HepG2 (cell line): ENCODE measurements around the gene EMC9. TPM values are rescaled to one million over a fixed set of nuclear protein-coding genes. Genes with fewer than 3 reads are reported as not detected.

ENCODE experiments used
- ATAC-seq: fragments of 200-7000 bp; cut with Tn5 transposase; 3 replicates; pipeline ENCODE4 v1.9.1; 2020; ENCODE audit warnings: mild to moderate bottlenecking, moderate library complexity
- BruUV-seq: library from RNA; stranded (reverse); fragments of 400-500 nt; replicated peaks from 2 replicates; lab custom pipeline; 2021; lab: Mats Ljungman, UMichigan
- CTCF ChIA-PET: fragments of 300-600 bp; formaldehyde crosslinking; extraction: SDS; loops from one replicate; lab custom pipeline; 2021; ENCODE audit warnings: low total read pairs, inconsistent platforms, low intra/inter-chr PET ratio; lab: Yijun Ruan, JAX
- POLR2A ChIA-PET: fragments of 350-600 bp; sonication (Branson Sonifier 250); formaldehyde crosslinking; loops from one replicate; lab custom pipeline; 2020; ENCODE audit warnings: antibody characterized with exemption, inconsistent platforms; lab: Yijun Ruan, JAX
- DNase-seq: peaks from one replicate; pipeline ENCODE4 v3.0.0-alpha.2; 2015; ENCODE audit warnings: low spot score
- FAIRE-seq: peaks from 3 replicates; lab custom pipeline; 2011; peaks lifted over from hg19 to GRCh38; lab: Jason Lieb, UNC
- H2AFZ ChIP-seq: one replicate; pipeline ENCODE4 v1.6.1; 2011; ENCODE audit warnings: low read length, inconsistent platforms
- H3K27ac ChIP-seq: fragments of 300-600 bp; 3 replicates; pipeline ENCODE4 v1.8.0; 2011; ENCODE audit warnings: mixed run types, mild to moderate bottlenecking, mixed read lengths, low read length, inconsistent platforms; ENCODE audit not compliant: insufficient read depth; ENCODE audit errors: extremely low read length
- H3K27me3 ChIP-seq, 2 experiments: fragments of 200-600 bp in 1 of 2; 2 replicates in 1 of 2; 3 replicates in 1 of 2; pipeline versions ENCODE4 v1.6.0 to v1.8.0; 2011; ENCODE audit warnings: low read length in 2 of 2, mild to moderate bottlenecking in 2 of 2, moderate library complexity in 2 of 2, inconsistent platforms in 1 of 2; ENCODE audit not compliant: insufficient read depth in 2 of 2, control insufficient read depth in 1 of 2
- H3K36me3 ChIP-seq, 2 experiments: fragments of 200-600 bp in 1 of 2; replicated peaks in 1 of 2; 2 replicates in 1 of 2; 3 replicates in 1 of 2; pipeline versions ENCODE4 v1.5.1 to v1.8.0; 2011; ENCODE audit warnings: low read length in 2 of 2, inconsistent platforms in 1 of 2; ENCODE audit not compliant: insufficient read depth in 2 of 2, control insufficient read depth in 1 of 2
- H3K4me1 ChIP-seq: 2 replicates; pipeline ENCODE4 v1.5.1; 2012; ENCODE audit warnings: low read length, inconsistent platforms; ENCODE audit not compliant: insufficient read depth
- H3K4me2 ChIP-seq: 2 replicates; pipeline ENCODE4 v1.6.0; 2011; ENCODE audit warnings: low read depth, low read length, inconsistent platforms
- H3K4me3 ChIP-seq, 3 experiments: fragments of 200-600 bp in 1 of 3; sonication (generic), shearing (Covaris generic) in 1 of 3; replicated peaks in 1 of 3; 2 replicates each; pipeline ENCODE4 v1.5.1; 2011 to 2016; ENCODE audit warnings: low read length in 3 of 3, inconsistent platforms in 2 of 3, low read depth in 2 of 3, mild to moderate bottlenecking in 2 of 3, control low read depth in 1 of 3, mixed read lengths in 1 of 3; ENCODE audit not compliant: insufficient read depth in 1 of 3
- H3K79me2 ChIP-seq: one replicate; pipeline ENCODE4 v1.6.1; 2011; ENCODE audit warnings: low read length, inconsistent platforms; ENCODE audit not compliant: insufficient read depth
- H3K9ac ChIP-seq: 2 replicates; pipeline ENCODE4 v1.6.0; 2011; ENCODE audit warnings: mild to moderate bottlenecking, low read depth, low read length, inconsistent platforms; ENCODE audit not compliant: insufficient read depth
- H3K9me3 ChIP-seq: 2 replicates; pipeline ENCODE4 v1.5.1; 2012; ENCODE audit warnings: mild to moderate bottlenecking, low read length
- H4K20me1 ChIP-seq: 2 replicates; pipeline ENCODE4 v1.6.0; 2011; ENCODE audit warnings: inconsistent platforms, mild to moderate bottlenecking, low read length, moderate library complexity; ENCODE audit not compliant: insufficient read depth
- ATF1 ChIP-seq: IDR thresholded peaks from 2 replicates; pipeline ENCODE4 v1.6.1; 2016; ENCODE audit warnings: mild to moderate bottlenecking, control low read depth
- BRD4 ChIP-seq: sonication (generic); formaldehyde crosslinking; IDR thresholded peaks from 2 replicates; pipeline ENCODE4 v1.4.0; 2020; ENCODE audit warnings: missing genetic modification reagents
- CEBPG ChIP-seq: IDR thresholded peaks from 2 replicates; pipeline ENCODE4 v1.6.1; 2016
- CREB1 ChIP-seq, 2 experiments: fragments of 450-650 bp in 1 of 2; IDR thresholded peaks; 2 replicates each; pipeline ENCODE4 v1.6.1; 2016 to 2017; ENCODE audit warnings: control low read depth in 1 of 2, mild to moderate bottlenecking in 1 of 2, missing compliant biosample characterization in 1 of 2, missing genetic modification characterization in 1 of 2
- ESRRA ChIP-seq: sonication (generic); formaldehyde crosslinking; IDR thresholded peaks from 2 replicates; pipeline ENCODE4 v1.5.1; 2020; ENCODE audit warnings: mild to moderate bottlenecking, low read depth, missing genetic modification reagents
- HDAC6 ChIP-seq: fragments of 200-600 bp; sonication (generic); IDR thresholded peaks from 2 replicates; pipeline ENCODE4 v1.7.0; 2017; ENCODE audit warnings: mild to moderate bottlenecking, antibody characterized with exemption, low read length, low read depth
- KDM5B ChIP-seq: sonication (generic); formaldehyde crosslinking; IDR thresholded peaks from 2 replicates; pipeline ENCODE4 v1.4.0; 2020; ENCODE audit warnings: missing genetic modification reagents, mild to moderate bottlenecking, borderline replicate concordance
- PRDM15 ChIP-seq: sonication (generic); formaldehyde crosslinking; IDR thresholded peaks from 2 replicates; pipeline ENCODE4 v1.4.0; 2020; ENCODE audit warnings: missing genetic modification reagents
- SKI ChIP-seq: fragments of 450-650 bp; IDR thresholded peaks from one replicate; pipeline ENCODE4 v1.6.1; 2018; ENCODE audit warnings: mild to moderate bottlenecking; ENCODE audit not compliant: partially characterized antibody
- THAP8 ChIP-seq: sonication (generic); formaldehyde crosslinking; IDR thresholded peaks from 2 replicates; pipeline ENCODE4 v1.5.1; 2020; ENCODE audit warnings: missing genetic modification reagents, mild to moderate bottlenecking, borderline replicate concordance
- TMF1 ChIP-seq: sonication (generic); formaldehyde crosslinking; IDR thresholded peaks from 2 replicates; pipeline ENCODE4 v1.8.1; 2022; ENCODE audit warnings: low read depth, missing genetic modification reagents
- ZBTB26 ChIP-seq: IDR thresholded peaks from 2 replicates; pipeline ENCODE4 v1.6.1; 2016; ENCODE audit warnings: missing compliant biosample characterization, missing genetic modification reagents, borderline replicate concordance
- ZNF17 ChIP-seq: sonication (generic); formaldehyde crosslinking; IDR thresholded peaks from 2 replicates; pipeline ENCODE4 v1.5.0; 2020; ENCODE audit warnings: mild to moderate bottlenecking, missing genetic modification reagents
- ZNF468 ChIP-seq: sonication (generic); formaldehyde crosslinking; IDR thresholded peaks from 2 replicates; pipeline ENCODE4 v1.8.0; 2022; ENCODE audit warnings: mild to moderate bottlenecking, moderate library complexity, missing genetic modification reagents
- ZNF569 ChIP-seq: sonication (generic); formaldehyde crosslinking; IDR thresholded peaks from 2 replicates; pipeline ENCODE4 v1.5.0; 2020; ENCODE audit warnings: mild to moderate bottlenecking, missing genetic modification reagents, moderate library complexity, borderline replicate concordance
- ZNF607 ChIP-seq: sonication (generic); formaldehyde crosslinking; IDR thresholded peaks from 2 replicates; pipeline ENCODE4 v1.5.1; 2020; ENCODE audit warnings: missing genetic modification reagents, mild to moderate bottlenecking, borderline replicate concordance
- WGBS: methylation state at CpG from one replicate; pipeline ENCODE4 v1.1.6; 2017; ENCODE audit warnings: low lambda C conversion rate; 5-methylcytosine and 5-hydroxymethylcytosine counted together
- in situ Hi-C: cut with HindIII; loops from 2 replicates; pipeline ENCODE4 v1.10.0; 2017; ENCODE audit warnings: low pct_unique_long_range_greater_than_20kb; ENCODE audit not compliant: extremely low pct_ligation_motif_present
- intact Hi-C: fragments of 100-400 bp; cut with micrococcal nuclease; formaldehyde crosslinking; loops from one replicate; pipeline ENCODE4 v1.10.0; 2022; ENCODE audit not compliant: unreplicated experiment
- polyA plus RNA-seq, 8 experiments: library from polyadenylated mRNA; depleted of rRNA in 3 of 8; stranded (reverse) in 7 of 8; unstranded in 1 of 8; fragments of >200 nt; fragmentation: Illumina TruSeq in 4 of 8; extraction: Trizol in 4 of 8; gene quantifications; 2 replicates each; pipeline versions ENCODE4 v1.2.1 to v1.2.3, GENCODE V29; 2011 to 2016; ENCODE audit warnings: low read depth in 4 of 8, missing spikeins in 1 of 8, mixed read lengths in 1 of 8; ENCODE audit not compliant: insufficient read depth in 1 of 8
- total RNA-seq, 5 experiments: library from RNA; depleted of rRNA; stranded (reverse); fragments of >200 nt; fragmentation: Illumina TruSeq; extraction: Trizol; gene quantifications; 2 replicates each; pipeline ENCODE4 v1.2.3, GENCODE V29; 2016; ENCODE audit warnings: low read depth in 1 of 5

EMC9 gene
- total and polyA plus RNA-seq, 2 of the 13 experiments (the other 11 are each of a cell fraction or from before 2014, with no cell fraction given), result 60.5 to 78.7 TPM

GRCh38 chr14:24146978-24147760 is 5.8 kb upstream of the EMC9 start, which contains the start of gene RNF31:
Gene RNF31 (plus strand): TSS chr14:24147498. CDS start chr14:24147699, 201 bp downstream.
- peak; percentile 100 for DNase-seq
- peak; percentile 90 for ATAC-seq
- Histone ChIP-seq H3K4me1 (peaks cover 59% of the 10 kb centered on the region), H3K27ac (peak within 1 kb of the TSS; percentile 76), H3K79me2 (peaks cover 40% of the 10 kb centered on the region), H2AFZ (peak within 1 kb of the TSS; percentile 21), H3K36me3 (peaks cover 39 to 54% of the 10 kb centered on the region in 2 experiments), H3K9me3 (no peaks in the 10 kb centered on the region), H3K4me3 (peak within 1 kb of the TSS; percentile 91 to 100 (median 96)), H4K20me1 (peaks cover 7% of the 10 kb centered on the region), H3K4me2 (peak within 1 kb of the TSS; percentile 98), H3K27me3 (peaks cover 0 to 3% of the 10 kb centered on the region in 2 experiments; a peak in 1 of 5 replicates), H3K9ac (peak within 1 kb of the TSS; percentile 95)
- FAIRE-seq, result peak; percentile 100
- intact Hi-C loops, result loop anchor here (1.0 kb wide), 3 partner anchors 14 to 41 kb away; partner anchors contain the start of genes DCAF11, IPO4, IRF9 and NRL
- BruUV-seq, result no TSS peak
- POLR2A ChIA-PET, result interaction anchor here (0.6 to 8.5 kb wide), 66 partner anchors 11 to 1558 kb away, joined by 3 to 279 read pairs (median 5); partner anchors contain the start of genes ACIN1, BCL2L2, C14orf119 and CARMIL3
- CTCF ChIA-PET, result no interaction called here
- 1% methylated on average over 55 of the region's 57 CpGs for WGBS
- in situ Hi-C loops, result loop anchor here (25.0 kb wide), 1 partner anchor 835 kb away; the partner anchor contains the start of genes BCL2L2, PABPN1 and PPP1R3E
- no peak for TF ChIP-seq HDAC6
- TF ChIP-seq ATF1 (CRISPR knock-in tag), result no peak
- no peak for TF ChIP-seq ZNF607 (CRISPR knock-in tag)
- TF ChIP-seq ZBTB26 (CRISPR knock-in tag), result no peak; the same call in 1 of the 2 replicates
- TF ChIP-seq TMF1 (CRISPR knock-in tag), result no peak; the same call in none of the 2 replicates
- 0 out of 2 replicates have a peak, but pooled peaks have one; percentile 16 for TF ChIP-seq ESRRA (CRISPR knock-in tag)
- TF ChIP-seq BRD4 (CRISPR knock-in tag), result peak; percentile 94; the same call in 1 of the 2 replicates
- no peak for TF ChIP-seq ZNF17 (CRISPR knock-in tag)
- TF ChIP-seq THAP8, result no peak
- TF ChIP-seq ZNF468 (CRISPR knock-in tag), result peak; percentile 85; the same call in 1 of the 2 replicates
- TF ChIP-seq PRDM15 (CRISPR knock-in tag), result no peak; the same call in 1 of the 2 replicates
- TF ChIP-seq SKI, result peak; percentile 69
- peak; percentile 53 for TF ChIP-seq CREB1 (IDR thresholded peaks at IDR 0.05)
- no peak for TF ChIP-seq CREB1 (CRISPR knock-in tag; IDR thresholded peaks at IDR 0.05)
- TF ChIP-seq KDM5B (CRISPR knock-in tag), result peak; percentile 78
- peak; percentile 95; the same call in 1 of the 2 replicates for TF ChIP-seq ZNF569
- TF ChIP-seq CEBPG, result no peak
